ENCODE results near the gene ATP6V0B.

GRCh38 chr1:43977376-43978263, 2.9 kb downstream of the ATP6V0B start:
- TF ChIP-seq POLR2A (IDR thresholded peaks at IDR 0.05) (no peak), CTCF (IDR thresholded peaks at IDR 0.05) (no peak)
